Neural cell (in vitro differentiated cells): ENCODE measurements around the gene RPL27.

ENCODE experiments used
- EP300 ChIP-seq: fragments of 450-650 bp; conservative IDR thresholded peaks from 2 replicates; pipeline ENCODE4 v1.6.1; 2014; ENCODE audit warnings: antibody characterized with exemption, mild to moderate bottlenecking, moderate library complexity; ENCODE audit not compliant: poor library complexity, severe bottlenecking
- EZH2 ChIP-seq: fragments of 200-600, 300-800 bp; shearing (Covaris generic), sonication (generic); IDR thresholded peaks from 2 replicates; pipeline ENCODE4 v1.6.1; 2014; ENCODE audit warnings: antibody characterized with exemption, low read length, borderline replicate concordance, mild to moderate bottlenecking; ENCODE audit not compliant: insufficient read depth, poor library complexity, severe bottlenecking
- MXI1 ChIP-seq: fragments of 450-650 bp; conservative IDR thresholded peaks from 2 replicates; pipeline ENCODE4 v1.6.1; 2014; ENCODE audit warnings: antibody characterized with exemption, mild to moderate bottlenecking; ENCODE audit not compliant: poor library complexity, severe bottlenecking
- POLR2AphosphoS5 ChIP-seq: IDR thresholded peaks from 2 replicates; pipeline ENCODE4 v1.6.1; 2012
- RAD21 ChIP-seq: fragments of 450-650 bp; conservative IDR thresholded peaks from 2 replicates; pipeline ENCODE4 v1.6.1; 2014; ENCODE audit warnings: antibody characterized with exemption, mild to moderate bottlenecking, moderate library complexity
- SMC3 ChIP-seq: fragments of 450-650 bp; conservative IDR thresholded peaks from 2 replicates; pipeline ENCODE4 v1.6.1; 2014; ENCODE audit warnings: antibody characterized with exemption, mild to moderate bottlenecking, moderate library complexity; ENCODE audit not compliant: poor library complexity
- TAF1 ChIP-seq: IDR thresholded peaks from 2 replicates; pipeline ENCODE4 v1.6.1; 2012; ENCODE audit warnings: low read depth
- TF ChIP-seq, protein P1 (sequence below): fragments of 450-650 bp; IDR thresholded peaks from 2 replicates; pipeline ENCODE4 v1.5.1; 2014; ENCODE audit warnings: antibody characterized with exemption, mild to moderate bottlenecking, moderate library complexity; ENCODE audit not compliant: poor library complexity, severe bottlenecking
- TF ChIP-seq, protein P2 (sequence below): IDR thresholded peaks from 2 replicates; pipeline ENCODE4 v1.6.1; 2012; ENCODE audit warnings: borderline replicate concordance

DNA sequence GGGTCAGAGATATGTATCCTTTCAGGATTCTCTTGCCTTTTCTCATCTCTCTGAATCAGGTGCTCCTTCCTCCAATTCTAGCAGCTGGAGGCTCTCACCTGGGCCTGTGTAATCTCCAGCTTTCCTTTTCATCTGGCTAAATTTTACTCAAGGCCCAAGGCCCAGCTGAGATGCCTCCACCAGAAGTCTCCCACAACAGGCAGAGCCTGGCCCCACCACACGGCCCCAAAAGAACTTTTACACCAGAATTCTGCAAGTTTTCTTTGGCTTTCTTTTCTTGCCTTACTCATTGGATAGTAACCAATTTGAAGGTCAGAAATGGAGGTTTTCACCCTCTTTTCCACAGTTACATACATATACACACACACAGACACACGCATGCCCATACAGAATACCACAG is 41.4 kb downstream of the RPL27 start:
- TF ChIP-seq, protein P1, sequence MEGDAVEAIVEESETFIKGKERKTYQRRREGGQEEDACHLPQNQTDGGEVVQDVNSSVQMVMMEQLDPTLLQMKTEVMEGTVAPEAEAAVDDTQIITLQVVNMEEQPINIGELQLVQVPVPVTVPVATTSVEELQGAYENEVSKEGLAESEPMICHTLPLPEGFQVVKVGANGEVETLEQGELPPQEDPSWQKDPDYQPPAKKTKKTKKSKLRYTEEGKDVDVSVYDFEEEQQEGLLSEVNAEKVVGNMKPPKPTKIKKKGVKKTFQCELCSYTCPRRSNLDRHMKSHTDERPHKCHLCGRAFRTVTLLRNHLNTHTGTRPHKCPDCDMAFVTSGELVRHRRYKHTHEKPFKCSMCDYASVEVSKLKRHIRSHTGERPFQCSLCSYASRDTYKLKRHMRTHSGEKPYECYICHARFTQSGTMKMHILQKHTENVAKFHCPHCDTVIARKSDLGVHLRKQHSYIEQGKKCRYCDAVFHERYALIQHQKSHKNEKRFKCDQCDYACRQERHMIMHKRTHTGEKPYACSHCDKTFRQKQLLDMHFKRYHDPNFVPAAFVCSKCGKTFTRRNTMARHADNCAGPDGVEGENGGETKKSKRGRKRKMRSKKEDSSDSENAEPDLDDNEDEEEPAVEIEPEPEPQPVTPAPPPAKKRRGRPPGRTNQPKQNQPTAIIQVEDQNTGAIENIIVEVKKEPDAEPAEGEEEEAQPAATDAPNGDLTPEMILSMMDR, result no peak
- TF ChIP-seq POLR2AphosphoS5 (no peak), EZH2 (no peak), EP300 (no peak), TAF1 (no peak), RAD21 (no peak), MXI1 (no peak), SMC3 (no peak)
- TF ChIP-seq, protein P2, sequence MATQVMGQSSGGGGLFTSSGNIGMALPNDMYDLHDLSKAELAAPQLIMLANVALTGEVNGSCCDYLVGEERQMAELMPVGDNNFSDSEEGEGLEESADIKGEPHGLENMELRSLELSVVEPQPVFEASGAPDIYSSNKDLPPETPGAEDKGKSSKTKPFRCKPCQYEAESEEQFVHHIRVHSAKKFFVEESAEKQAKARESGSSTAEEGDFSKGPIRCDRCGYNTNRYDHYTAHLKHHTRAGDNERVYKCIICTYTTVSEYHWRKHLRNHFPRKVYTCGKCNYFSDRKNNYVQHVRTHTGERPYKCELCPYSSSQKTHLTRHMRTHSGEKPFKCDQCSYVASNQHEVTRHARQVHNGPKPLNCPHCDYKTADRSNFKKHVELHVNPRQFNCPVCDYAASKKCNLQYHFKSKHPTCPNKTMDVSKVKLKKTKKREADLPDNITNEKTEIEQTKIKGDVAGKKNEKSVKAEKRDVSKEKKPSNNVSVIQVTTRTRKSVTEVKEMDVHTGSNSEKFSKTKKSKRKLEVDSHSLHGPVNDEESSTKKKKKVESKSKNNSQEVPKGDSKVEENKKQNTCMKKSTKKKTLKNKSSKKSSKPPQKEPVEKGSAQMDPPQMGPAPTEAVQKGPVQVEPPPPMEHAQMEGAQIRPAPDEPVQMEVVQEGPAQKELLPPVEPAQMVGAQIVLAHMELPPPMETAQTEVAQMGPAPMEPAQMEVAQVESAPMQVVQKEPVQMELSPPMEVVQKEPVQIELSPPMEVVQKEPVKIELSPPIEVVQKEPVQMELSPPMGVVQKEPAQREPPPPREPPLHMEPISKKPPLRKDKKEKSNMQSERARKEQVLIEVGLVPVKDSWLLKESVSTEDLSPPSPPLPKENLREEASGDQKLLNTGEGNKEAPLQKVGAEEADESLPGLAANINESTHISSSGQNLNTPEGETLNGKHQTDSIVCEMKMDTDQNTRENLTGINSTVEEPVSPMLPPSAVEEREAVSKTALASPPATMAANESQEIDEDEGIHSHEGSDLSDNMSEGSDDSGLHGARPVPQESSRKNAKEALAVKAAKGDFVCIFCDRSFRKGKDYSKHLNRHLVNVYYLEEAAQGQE, result no peak
